PC-9 (cell line): ENCODE measurements around the gene ERVFRD-1.

Experiments
- CTCF ChIP-seq: fragments of 200-600 bp; sonication (generic); conservative IDR thresholded peaks from 2 replicates; pipeline ENCODE4 v1.6.1; 2017; ENCODE audit warnings: mixed run types, antibody characterized with exemption, mild to moderate bottlenecking, moderate library complexity
- EZH2 ChIP-seq: fragments of 200-600 bp; sonication (generic); IDR thresholded peaks from 2 replicates; pipeline ENCODE4 v1.8.0; 2017; ENCODE audit warnings: antibody characterized with exemption, low read depth

- TF ChIP-seq CTCF: no peak
- no peak for TF ChIP-seq EZH2
These were observed 48.8 kb downstream of the ERVFRD-1 start for GRCh38 chr6:11062715-11063114.
